GM19395 (cell line): Measurements from ENCODE around the gene G3BP2.
A peak's percentile ranks its signal among the peaks of the same experiment; 100 is the strongest.

ENCODE experiments used
- ATAC-seq: cut with Tn5 transposase; IDR thresholded peaks from one replicate; pipeline ENCODE4 v1.9.1; 2021; ENCODE audit warnings: mild to moderate bottlenecking, moderate library complexity; ENCODE audit not compliant: unreplicated experiment

The G3BP2 gene

GRCh38 chr4:75643651-75644050 lies 29.6 kb downstream of the G3BP2 start:
- no peak for ATAC-seq

- no peak for ATAC-seq
Measured at GRCh38 chr4:75639124-75639695, 34.0 kb downstream of the G3BP2 start.

DNA sequence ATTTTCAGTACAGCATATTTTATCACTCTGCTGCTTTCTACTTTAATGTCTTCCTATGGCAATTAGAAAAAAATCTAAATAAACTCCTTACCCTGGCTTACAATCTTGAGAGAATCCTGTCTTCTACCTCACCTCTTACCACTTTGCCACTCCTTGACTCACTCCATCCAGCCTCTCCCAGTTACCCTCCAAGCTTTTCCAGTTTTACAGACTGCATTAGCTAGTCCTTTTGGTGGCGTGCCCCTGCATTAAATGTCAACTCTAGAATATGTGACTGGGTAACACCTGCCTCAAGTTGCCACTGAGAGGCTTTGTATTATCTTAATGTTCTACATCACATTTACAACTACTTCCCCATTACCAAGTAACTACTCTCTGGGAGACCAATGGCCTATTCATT lies 35.4 kb downstream of the G3BP2 start:
- no peak for ATAC-seq

GRCh38 chr4:75637176-75637575 lies 36.0 kb downstream of the G3BP2 start:
- ATAC-seq = no peak

- ATAC-seq = no peak
Measured at GRCh38 chr4:75634951-75635350, 38.3 kb downstream of the G3BP2 start.

- ATAC-seq = no peak
Measured at GRCh38 chr4:75634281-75634680, 38.9 kb downstream of the G3BP2 start.

GRCh38 chr4:75633846-75634245 lies 39.4 kb downstream of the G3BP2 start:
- ATAC-seq = no peak

DNA sequence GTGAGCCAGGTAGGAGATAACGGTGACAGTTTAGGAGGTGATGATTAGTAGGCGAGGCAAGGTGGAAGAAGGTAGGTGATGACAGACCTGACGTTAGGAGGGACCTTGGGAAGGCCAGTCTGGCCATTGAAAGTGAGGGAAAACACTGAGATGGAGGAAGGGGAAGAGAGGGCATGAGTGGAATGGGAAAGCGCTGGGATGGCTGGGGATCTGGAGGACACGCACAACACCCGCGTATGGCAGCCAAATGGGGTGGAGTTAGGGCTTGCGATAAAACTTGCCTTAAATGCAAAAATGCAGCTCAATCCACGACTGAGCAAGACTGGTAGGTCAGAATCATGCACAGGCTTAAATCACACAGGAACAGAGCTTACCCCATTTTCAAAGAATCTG lies 42.3 kb downstream of the G3BP2 start:
- ATAC-seq = no peak

GRCh38 chr4:75630174-75630936 lies 42.9 kb downstream of the G3BP2 start, which contains the start of gene CDKL2:
CDKL2 (minus strand) TSS chr4:75630528; CDS start chr4:75625988, 4,540 bp downstream.
- ATAC-seq = peak; percentile 99

GRCh38 chr4:75629239-75629638 lies 44.0 kb downstream of the G3BP2 start:
- no peak for ATAC-seq

GRCh38 chr4:75623026-75623425 lies 50.2 kb downstream of the G3BP2 start:
- no peak for ATAC-seq

DNA sequence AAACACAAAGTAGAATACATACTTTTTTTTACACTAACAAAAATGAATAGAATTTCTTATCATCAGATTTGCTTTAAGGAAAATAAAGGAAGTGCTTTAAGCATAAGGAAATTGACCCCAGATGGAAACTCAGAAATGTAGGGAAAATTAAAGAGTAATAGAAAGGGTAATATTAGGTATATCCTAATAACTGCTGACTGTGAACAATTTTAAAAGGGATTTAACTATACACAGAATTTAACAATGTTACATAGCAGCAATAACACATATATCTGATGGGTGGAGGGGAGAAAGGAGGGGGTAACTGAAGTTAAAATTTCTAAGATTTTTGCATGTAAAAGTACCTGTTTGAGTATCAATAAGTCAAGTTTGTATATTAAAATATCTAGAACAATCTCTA lies 51.5 kb downstream of the G3BP2 start:
- ATAC-seq = no peak

DNA sequence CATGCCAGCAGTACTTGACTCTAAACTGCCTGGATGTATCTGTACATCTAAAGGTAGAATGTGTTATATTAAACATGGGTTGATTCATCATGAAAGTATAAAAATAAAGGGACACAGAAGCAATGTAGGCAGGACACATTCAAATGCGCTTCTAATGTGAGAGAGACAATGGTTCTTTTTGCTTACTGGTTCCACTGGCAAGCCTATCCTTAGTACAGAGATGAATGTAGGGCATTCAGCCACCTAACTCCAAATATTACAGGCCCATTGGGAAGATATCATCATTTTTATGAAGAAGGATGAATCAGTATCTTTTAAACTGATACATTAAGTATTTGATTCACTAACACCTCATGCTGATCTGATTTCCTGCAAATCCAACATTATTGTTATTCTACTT lies 60.9 kb downstream of the G3BP2 start:
- ATAC-seq = no peak

DNA sequence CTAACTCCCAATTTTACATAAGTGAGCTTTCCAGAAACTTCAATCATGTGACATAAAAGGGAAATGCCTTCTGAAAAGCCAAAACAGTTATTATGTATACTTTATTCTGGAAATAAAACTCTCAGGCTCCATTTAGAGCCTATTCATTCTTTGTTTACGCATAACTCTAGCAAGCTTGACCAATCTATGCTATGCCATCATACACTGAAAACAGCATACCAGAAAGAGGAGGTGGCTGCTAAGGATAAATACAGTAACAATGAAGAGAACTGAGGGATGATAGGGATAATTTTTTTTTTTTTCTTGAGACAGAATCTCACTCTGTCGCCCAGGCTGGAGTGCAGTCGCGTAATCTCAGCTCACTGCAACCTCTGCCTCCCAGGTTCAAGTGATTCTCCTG lies 67.3 kb downstream of the G3BP2 start:
- ATAC-seq = no peak

GRCh38 chr4:75599647-75600046 lies 73.6 kb downstream of the G3BP2 start:
- ATAC-seq = no peak

GRCh38 chr4:75598390-75598789 lies 74.8 kb downstream of the G3BP2 start:
- no peak for ATAC-seq

DNA sequence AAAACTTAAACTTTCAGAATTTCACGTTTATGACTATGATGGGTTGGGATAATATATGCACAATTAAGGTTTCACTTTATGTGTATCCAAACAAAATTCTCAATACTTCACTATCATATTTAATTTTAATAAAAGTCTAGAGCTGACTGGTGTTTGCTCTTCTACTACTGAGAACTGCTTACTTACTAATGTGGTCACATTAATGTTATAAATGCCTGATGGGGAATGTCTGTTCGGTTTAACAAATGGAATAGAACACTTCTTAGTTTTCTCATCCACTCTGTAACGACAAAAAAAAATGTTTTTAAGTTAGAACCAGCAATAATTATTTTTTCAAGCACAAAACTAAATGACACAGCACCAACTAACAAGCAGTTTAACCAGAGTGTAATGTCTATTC lies 77.2 kb downstream of the G3BP2 start:
- ATAC-seq = no peak

DNA sequence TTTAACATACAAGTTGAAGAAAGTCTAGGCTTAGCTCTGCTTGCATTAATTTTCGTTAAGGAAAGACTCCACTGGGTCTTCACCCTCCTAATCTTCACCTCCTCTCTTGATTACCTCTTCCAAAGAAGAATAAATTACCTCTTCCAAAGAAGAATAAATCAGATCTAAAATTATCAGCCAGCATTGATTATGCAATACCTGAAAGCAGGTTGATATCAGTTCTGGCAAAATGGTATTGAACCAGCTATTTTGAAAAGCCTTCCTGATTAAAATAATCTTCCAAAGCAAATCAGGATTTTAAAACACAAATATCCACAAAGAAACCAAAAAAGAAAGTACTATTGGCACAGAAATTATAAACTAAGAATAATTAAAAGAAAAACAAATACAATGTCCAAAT lies 79.8 kb downstream of the G3BP2 start:
- ATAC-seq = no peak
